ENCODE data around the gene ELF1.

GRCh38 chr13:40968416-40969000 lies 50.6 kb downstream of the ELF1 start:
- TF ChIP-seq CTCF (IDR thresholded peaks at IDR 0.05; ENCODE audit: low read length) (no peak), EZH2phosphoT487 (IDR thresholded peaks at IDR 0.05; ENCODE audit: low read length) (no peak), EZH2 (optimal IDR thresholded peaks at IDR 0.05; ENCODE audit: low read depth, low read length) (no peak)

All from MM.1S (cell line).